Stimulated activated CD8-positive, alpha-beta memory T cell treated with anti-CD3 and anti-CD28 coated beads, Interleukin-15, amount 100 ng/mL, for 48 hours (primary cell): ENCODE data around the gene CACHD1.
"Not testable (repeated sequence)": the region's sequence is repeated elsewhere in the genome, so short reads cannot be mapped to it uniquely, and the experiment has no call there.

Source experiments
- DNase-seq, 2 donors: peaks; one replicate each; pipeline ENCODE4 v3.0.0-alpha.2; 2020; ENCODE audit warnings: low read depth in 2 of 2

The CACHD1 gene

GRCh38 chr1:64696879-64697278 is 226.9 kb downstream of the CACHD1 start:
- DNase-seq, result no peak

GRCh38 chr1:64699327-64699726 is 229.4 kb downstream of the CACHD1 start:
- no peak for DNase-seq

DNA sequence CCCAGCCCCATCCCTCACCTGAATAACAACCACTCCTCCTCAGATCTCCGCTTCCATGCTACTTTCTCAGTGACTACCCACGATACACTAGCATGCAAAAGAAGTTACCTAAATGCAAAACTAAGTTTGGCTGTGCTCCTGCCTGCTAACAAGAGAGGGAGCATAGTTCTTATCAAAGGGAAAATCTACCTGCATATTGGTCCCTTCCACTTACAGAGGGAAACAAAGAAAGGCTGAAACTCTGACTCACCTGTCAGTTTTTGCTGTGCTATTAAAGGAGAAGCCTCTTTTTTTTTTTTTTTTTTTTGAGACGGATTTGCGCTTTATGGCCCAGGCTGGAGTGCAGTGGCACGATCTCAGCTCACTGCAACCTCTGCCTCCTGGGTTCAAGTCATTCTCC is 231.1 kb downstream of the CACHD1 start:
- DNase-seq, result no peak

GRCh38 chr1:64701886-64702285 is 232.0 kb downstream of the CACHD1 start:
- no peak for DNase-seq

- DNase-seq, result not testable (repeated sequence)
Measured at GRCh38 chr1:64702670-64703069, 232.7 kb downstream of the CACHD1 start.

DNA sequence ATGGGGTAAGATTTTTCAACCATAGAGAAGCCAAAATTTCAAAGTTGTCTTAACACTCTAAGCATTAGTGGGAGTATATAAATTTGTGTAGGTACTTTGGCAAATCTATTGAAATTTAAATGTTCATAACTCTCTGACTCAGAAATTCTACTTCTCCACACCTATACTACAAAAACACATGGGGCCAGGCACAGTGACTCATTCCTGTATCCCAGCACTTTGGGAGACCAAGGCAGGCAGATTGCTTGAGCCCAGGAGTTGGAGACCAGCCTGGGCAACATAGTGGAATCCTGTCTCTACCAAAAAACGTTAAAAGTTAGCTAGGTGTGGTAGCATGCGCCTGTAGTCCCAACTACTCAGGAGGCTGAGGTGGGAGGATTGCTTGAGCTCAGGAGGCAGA is 233.7 kb downstream of the CACHD1 start:
- no peak for DNase-seq

DNA sequence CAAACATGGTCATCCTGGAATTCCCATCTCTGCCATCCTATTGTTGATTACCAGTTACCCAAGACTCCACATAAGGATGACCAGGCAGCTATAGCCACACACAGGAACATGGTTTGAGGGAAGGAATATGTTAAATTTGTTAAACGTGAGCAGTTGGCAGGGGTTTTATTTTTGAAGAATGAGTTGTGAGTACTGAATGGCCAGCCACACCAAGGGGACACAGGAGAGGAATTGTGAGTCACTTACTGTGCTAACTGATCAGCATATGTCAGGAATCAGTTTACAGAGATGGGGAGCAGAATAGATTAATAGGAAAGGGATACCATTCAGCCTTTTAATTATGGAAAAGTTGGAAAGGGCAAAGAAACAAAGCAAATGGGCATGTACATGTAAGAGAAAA is 235.7 kb downstream of the CACHD1 start:
- DNase-seq, result no peak

DNA sequence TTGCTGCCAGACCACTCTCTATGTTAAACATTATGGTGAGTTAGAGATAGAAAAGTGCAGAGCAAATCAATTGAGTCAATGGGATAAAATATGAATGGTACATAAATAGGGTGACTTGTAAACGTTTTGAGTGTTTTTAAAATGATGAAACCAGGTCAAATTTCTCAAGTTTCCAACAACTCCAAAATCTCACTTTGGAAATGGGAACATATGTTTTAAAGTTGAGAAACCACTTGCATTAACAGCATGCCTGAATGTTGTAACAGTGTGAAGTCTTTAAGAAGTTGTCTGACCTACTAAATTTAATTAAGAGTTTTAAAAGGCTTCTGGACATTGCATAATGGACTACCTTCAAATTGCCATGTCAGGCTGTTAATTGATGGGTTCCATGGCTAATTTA is 241.3 kb downstream of the CACHD1 start:
- no peak for DNase-seq

- no peak for DNase-seq
Measured at GRCh38 chr1:64712049-64712448, 242.1 kb downstream of the CACHD1 start.

- no peak for DNase-seq
Measured at GRCh38 chr1:64715186-64715585, 245.3 kb downstream of the CACHD1 start.

- no peak for DNase-seq
Measured at GRCh38 chr1:64721135-64721534, 251.2 kb downstream of the CACHD1 start.

DNA sequence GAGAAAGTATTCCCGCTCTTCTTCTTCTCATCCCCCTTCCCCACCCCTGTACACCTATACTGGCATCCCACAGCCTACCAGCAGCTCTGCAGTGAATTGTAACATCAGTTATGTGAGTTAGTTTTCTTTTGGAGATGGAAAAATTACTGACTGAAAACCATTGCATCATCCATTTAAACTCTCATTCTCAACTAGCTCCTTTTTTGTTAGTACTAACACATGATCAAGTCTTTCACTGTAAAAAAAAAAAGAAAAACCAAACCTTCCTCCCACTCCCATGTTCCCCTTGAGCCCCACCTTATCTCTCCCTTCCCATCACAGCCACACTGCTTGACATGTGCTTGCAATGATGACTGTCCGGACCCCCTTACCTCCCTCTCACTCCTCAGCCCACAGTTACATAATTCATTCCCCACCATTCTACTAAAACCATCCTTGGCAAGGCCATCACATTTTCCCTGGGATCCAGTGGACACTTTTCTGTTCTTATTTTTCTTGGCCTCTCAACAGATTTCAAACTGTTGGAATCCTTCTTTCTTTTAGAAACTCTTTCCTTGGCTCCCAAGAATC is 251.7 kb downstream of the CACHD1 start:
- no peak for DNase-seq

DNA sequence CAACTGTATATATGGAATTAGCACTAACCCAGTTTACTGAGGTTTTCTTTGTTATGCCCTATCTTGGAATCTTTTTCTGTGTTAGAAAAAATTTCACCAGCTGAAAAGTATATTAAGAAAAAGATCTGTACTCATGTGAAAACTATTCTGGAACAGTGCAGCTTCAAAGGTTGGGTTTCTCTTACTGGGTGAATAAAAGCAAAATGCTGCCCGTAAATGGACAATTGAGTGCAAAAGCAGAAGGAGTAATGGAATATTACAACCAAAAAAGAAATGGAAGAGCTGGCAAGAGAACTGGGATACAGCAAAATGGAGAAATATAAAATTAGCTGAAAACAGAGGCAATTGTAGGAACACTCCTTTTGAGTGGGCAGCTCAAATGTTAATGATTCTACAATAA is 257.9 kb downstream of the CACHD1 start:
- DNase-seq, result no peak

- DNase-seq, result no peak
Measured at GRCh38 chr1:64733581-64734286, 263.8 kb downstream of the CACHD1 start.

DNA sequence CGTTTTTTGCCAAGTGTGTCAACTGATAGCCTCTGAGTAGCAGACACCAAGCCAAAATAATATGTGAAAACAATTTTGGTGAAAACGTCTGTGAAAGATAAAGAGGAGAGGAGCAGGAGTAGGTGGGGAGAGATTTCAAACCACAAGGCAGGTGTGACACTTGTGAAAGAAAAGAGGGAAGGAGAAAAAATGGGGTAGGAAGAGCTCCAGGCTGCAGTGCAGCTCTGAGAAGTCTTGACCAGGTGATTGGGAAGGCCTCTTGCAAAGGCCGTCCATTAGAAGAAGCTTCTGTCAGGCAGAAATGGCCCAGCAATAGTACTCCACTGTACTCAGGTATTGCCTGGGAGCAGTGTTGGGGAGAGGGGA is 264.3 kb downstream of the CACHD1 start:
- no peak for DNase-seq

DNA sequence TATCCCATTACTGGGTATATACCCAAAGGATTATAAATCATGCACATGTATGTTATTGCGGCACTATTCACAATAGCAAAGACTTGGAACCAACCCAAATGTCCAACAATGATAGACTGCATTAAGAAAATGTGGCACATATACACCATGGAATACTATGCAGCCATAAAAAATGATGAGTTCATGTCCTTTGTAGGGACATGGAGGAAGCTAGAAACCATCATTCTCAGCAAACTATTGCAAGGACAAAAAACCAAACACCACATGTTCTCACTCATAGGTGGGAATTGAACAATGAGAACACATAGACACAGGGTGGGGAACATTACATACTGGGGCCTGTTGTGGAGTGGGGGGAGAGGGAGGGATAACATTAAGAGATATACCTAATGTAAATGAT is 270.8 kb downstream of the CACHD1 start:
- not testable (repeated sequence) for DNase-seq
